GM06990 (cell line): ENCODE results near the gene LPAR3.

Experiments used
- DNase-seq: peaks from one replicate; pipeline ENCODE4 v3.0.0-alpha.2; 2011; ENCODE audit not compliant: insufficient read length; ENCODE audit errors: extremely low read depth
- H3K27me3 ChIP-seq: replicated peaks from 2 replicates; pipeline ENCODE4 v1.6.0; 2011; ENCODE audit warnings: low read length; ENCODE audit not compliant: control insufficient read depth, insufficient read depth
- H3K36me3 ChIP-seq: 2 replicates; pipeline ENCODE4 v1.5.1; 2011; ENCODE audit warnings: low read length; ENCODE audit not compliant: control insufficient read depth, insufficient read depth
- H3K4me3 ChIP-seq: replicated peaks from 2 replicates; pipeline ENCODE4 v1.5.1; 2011; ENCODE audit warnings: low read depth, mild to moderate bottlenecking, control low read depth, low read length
- TF ChIP-seq, protein P1 (sequence below): IDR thresholded peaks from 2 replicates; pipeline ENCODE4 v1.5.1; 2011; ENCODE audit warnings: low read length, control low read depth, mild to moderate bottlenecking, inconsistent platforms; ENCODE audit not compliant: insufficient read depth, poor library complexity, severe bottlenecking

Gene LPAR3

DNA sequence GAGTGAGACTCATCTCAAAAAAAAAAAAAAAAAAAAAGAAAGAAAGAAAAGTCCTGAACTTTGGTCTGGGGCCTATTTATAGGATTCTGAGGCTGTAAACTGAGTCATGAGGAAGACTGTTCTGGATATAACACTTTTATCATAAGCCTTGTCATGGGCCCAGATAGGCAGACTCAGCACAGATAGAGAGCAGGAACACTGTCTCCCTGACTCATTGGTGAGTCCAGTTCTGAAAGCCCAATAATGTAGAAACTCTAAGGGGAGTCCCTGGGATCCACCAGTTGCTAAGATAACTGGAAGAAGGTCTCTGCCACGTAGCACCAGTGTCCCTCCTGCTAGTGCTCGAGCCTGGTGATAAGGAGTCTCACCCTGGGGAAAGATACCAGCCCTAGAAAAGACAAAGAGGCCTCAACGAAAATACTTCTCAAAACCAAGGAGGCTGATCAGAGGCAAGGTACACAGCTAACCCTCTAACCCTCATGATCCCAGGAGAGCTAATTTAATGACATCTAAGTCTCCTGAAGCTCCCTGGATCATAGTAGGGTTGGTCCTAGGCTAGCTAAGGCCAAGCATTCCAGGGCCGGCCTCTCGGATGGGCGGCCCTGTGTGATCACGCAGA is 43.5 kb downstream of the LPAR3 start:
- no peak for DNase-seq
- TF ChIP-seq, protein P1, sequence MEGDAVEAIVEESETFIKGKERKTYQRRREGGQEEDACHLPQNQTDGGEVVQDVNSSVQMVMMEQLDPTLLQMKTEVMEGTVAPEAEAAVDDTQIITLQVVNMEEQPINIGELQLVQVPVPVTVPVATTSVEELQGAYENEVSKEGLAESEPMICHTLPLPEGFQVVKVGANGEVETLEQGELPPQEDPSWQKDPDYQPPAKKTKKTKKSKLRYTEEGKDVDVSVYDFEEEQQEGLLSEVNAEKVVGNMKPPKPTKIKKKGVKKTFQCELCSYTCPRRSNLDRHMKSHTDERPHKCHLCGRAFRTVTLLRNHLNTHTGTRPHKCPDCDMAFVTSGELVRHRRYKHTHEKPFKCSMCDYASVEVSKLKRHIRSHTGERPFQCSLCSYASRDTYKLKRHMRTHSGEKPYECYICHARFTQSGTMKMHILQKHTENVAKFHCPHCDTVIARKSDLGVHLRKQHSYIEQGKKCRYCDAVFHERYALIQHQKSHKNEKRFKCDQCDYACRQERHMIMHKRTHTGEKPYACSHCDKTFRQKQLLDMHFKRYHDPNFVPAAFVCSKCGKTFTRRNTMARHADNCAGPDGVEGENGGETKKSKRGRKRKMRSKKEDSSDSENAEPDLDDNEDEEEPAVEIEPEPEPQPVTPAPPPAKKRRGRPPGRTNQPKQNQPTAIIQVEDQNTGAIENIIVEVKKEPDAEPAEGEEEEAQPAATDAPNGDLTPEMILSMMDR: no peak
- Histone ChIP-seq H3K4me3 (no peak overlapping the region), H3K36me3 (no peaks in the 10 kb centered on the region), H3K27me3 (no peaks in the 10 kb centered on the region)

DNA sequence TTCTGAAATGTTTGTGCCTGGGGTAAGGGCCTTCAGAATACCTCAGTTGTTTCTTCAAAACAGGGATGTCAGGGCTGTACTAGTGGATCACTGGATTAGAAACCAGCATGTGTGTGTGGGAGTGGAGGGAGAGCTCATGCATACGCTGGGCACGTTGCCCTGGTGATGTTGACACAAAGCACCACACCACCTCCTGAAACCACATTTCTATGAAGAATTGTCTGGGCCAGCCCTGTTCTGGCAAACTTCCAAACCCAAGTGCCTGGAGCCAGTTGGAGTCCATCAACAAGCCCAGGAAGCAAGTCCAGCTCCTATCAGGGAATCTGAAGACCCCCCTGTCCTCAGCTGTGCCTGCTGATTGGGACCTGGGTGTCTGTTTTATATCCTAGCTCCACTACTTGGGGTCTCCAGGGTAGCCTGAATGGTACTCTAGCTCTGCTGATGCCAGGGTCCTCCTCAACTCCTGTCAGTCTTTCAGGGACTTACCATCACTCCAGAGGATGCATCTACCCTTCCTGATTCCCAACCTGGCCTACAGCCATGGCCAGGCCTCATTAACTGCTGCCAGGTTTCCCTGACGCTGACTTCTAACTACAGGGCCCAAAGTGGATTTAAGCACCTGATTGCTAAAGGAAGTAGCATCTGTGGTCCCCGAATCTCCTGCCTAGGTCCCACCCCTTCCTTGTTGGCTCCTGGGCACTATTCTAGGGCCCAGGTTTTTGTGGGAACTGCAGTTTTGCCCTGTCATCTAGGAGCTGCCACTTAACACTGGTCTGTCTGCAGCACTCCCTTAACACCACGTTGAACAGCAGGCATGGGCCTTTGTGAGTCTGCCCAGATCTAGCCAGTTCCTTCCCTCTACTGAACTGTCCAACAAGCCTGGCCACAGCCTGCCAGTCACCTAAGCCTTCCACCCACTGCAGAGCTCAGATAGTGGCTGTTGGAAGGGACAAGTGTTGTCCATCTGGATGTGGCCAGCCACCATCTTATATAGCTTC is 45.5 kb downstream of the LPAR3 start:
- TF ChIP-seq, protein P1: no peak
- no peak for DNase-seq
- no peaks in the 10 kb centered on the region for H3K27me3 ChIP-seq
- H3K4me3 ChIP-seq: no peak overlapping the region
- no peaks in the 10 kb centered on the region for H3K36me3 ChIP-seq

DNA sequence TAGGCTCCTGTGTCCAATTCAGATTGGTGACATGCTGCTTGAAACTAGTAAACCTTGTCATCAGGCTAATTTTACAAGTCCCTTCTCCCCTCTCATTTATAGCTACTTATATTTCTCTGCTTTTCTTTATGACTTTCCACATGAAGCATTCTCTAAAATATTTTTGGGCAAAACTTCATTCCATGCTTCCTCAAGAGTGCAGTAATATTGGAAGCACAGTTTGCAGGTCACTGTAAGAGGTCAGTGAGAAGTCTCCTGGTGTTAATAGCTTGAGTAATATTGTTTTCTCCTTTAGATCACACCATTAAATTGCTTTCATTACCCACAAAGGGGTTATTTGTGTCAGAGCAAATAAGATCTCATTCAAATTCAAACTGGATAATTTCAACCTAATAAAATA is 46.6 kb downstream of the LPAR3 start:
- DNase-seq: no peak
- TF ChIP-seq, protein P1: no peak
- Histone ChIP-seq H3K36me3 (no peaks in the 10 kb centered on the region), H3K27me3 (no peaks in the 10 kb centered on the region), H3K4me3 (no peak overlapping the region)

DNA sequence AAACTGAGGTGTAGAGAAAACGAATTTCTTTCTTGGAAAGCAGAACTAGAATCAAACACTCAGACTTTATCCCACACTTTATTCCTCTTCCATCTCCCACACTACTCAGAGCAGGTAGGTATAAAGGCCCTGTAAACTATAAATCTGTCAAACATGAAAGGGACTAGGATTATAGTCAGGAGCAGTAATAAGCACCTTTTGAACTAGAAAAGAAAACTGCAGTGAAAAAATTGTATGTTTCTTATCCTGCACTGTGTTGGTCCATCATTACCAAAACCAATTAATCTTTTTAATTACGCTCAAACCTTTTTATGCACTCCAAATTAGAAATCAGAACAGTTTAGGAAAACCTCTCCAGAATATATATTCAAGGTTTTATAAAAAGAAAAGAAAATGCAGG is 47.6 kb downstream of the LPAR3 start:
- TF ChIP-seq, protein P1: no peak
- Histone ChIP-seq H3K36me3 (no peaks in the 10 kb centered on the region), H3K27me3 (no peaks in the 10 kb centered on the region), H3K4me3 (no peak overlapping the region)
- no peak for DNase-seq

DNA sequence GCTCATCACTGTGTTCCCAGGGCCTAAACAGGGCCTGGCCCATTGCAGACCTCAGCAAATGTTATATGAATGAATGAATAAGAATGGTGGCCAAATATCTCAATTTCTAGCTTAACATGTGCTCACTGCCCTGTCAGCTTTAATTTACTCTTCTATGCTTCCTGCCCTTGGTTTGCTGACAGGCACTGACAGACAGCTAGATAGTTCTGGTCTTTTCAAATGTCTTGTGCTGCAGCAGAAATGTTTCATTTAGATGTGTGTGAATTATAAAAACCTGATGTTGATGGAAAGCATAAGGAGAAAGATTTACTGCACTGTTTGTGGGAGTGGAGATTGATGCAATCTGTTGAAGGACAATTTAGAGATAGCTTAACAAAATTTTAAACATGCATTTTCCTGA is 48.9 kb downstream of the LPAR3 start:
- DNase-seq: no peak
- Histone ChIP-seq H3K4me3 (no peak overlapping the region), H3K27me3 (no peaks in the 10 kb centered on the region), H3K36me3 (no peaks in the 10 kb centered on the region)
- TF ChIP-seq, protein P1: no peak
